GM23248 (cell line): ENCODE results near the gene UTS2.

ENCODE experiments used
- EZH2 ChIP-seq: fragments of 200-600 bp; sonication (generic); IDR thresholded peaks from 2 replicates; pipeline ENCODE4 v1.6.1; 2018; ENCODE audit warnings: antibody characterized with exemption, mild to moderate bottlenecking; ENCODE audit not compliant: insufficient read depth, poor library complexity, severe bottlenecking
- EZH2phosphoT487 ChIP-seq: fragments of 200-600 bp; sonication (generic); IDR thresholded peaks from 2 replicates; pipeline ENCODE4 v1.6.1; 2018; ENCODE audit warnings: antibody characterized with exemption, moderate library complexity, mild to moderate bottlenecking, low read depth; ENCODE audit not compliant: insufficient read depth

- TF ChIP-seq EZH2: no peak
- TF ChIP-seq EZH2phosphoT487: no peak
Observed at GRCh38 chr1:7863756-7864328, 11.0 kb upstream of the UTS2 start.
